ENCODE data around the gene TPCN2.

The TPCN2 gene

GRCh38 chr11:69080257-69080995, 31.7 kb downstream of the TPCN2 start:
- Histone ChIP-seq H3K4me1 (ENCODE audit: control insufficient read depth in 5 of 5, insufficient read depth in 5 of 5, low read length in 5 of 5) (peaks cover 0 to 9% (median 0%) of the 10 kb centered on the region in 5 donors), H3K27ac (ENCODE audit: low read depth, low read length) (no peak overlapping the region), H3K9me3 (ENCODE audit: control insufficient read depth in 5 of 5, low read length in 5 of 5) (no peaks in the 10 kb centered on the region), H3K27me3 (ENCODE audit: control insufficient read depth in 5 of 5, insufficient read depth in 4 of 5, low read length in 5 of 5) (no peaks in the 10 kb centered on the region), H3K36me3 (ENCODE audit: control insufficient read depth in 5 of 5, insufficient read depth in 5 of 5, low read length in 5 of 5) (peaks cover 0 to 91% (median 80%) of the 10 kb centered on the region in 5 donors), H3K9ac (ENCODE audit: low read length in 5 of 5) (no peak overlapping the region), H3K4me3 (ENCODE audit: low read depth in 1 of 5, low read length in 5 of 5) (no peak overlapping the region)

DNA sequence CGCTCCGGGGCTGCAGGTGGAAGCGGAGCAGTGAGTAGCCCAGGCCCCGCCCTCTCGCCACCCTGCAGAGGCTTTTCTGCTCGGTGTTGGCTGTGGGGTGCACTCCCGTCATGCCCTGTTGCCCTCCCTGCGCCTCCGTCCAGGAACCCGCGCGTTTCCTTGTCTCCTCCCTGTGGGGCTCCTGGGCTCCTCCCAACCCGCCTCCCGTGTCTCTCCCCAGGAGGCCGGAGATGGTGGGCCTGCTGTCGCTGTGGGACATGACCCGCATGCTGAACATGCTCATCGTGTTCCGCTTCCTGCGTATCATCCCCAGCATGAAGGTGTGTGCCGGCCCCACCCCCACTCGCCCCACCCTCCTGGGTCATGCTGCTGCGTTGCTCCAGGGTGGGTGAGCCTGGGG, 32.4 kb downstream of the TPCN2 start:
- Histone ChIP-seq H3K27ac (ENCODE audit: low read depth, low read length) (no peak overlapping the region), H3K9me3 (ENCODE audit: control insufficient read depth in 5 of 5, low read length in 5 of 5) (no peaks in the 10 kb centered on the region), H3K4me3 (ENCODE audit: low read depth in 1 of 5, low read length in 5 of 5) (no peak overlapping the region), H3K9ac (ENCODE audit: low read length in 5 of 5) (no peak overlapping the region), H3K4me1 (ENCODE audit: control insufficient read depth in 5 of 5, insufficient read depth in 5 of 5, low read length in 5 of 5) (peaks cover 0 to 9% (median 0%) of the 10 kb centered on the region in 5 donors), H3K36me3 (ENCODE audit: control insufficient read depth in 5 of 5, insufficient read depth in 5 of 5, low read length in 5 of 5) (peaks cover 0 to 94% (median 78%) of the 10 kb centered on the region in 5 donors), H3K27me3 (ENCODE audit: control insufficient read depth in 5 of 5, insufficient read depth in 4 of 5, low read length in 5 of 5) (no peaks in the 10 kb centered on the region)

- Histone ChIP-seq H3K4me3 (ENCODE audit: low read depth in 1 of 5, low read length in 5 of 5) (no peak overlapping the region), H3K27me3 (ENCODE audit: control insufficient read depth in 5 of 5, insufficient read depth in 4 of 5, low read length in 5 of 5) (no peaks in the 10 kb centered on the region), H3K9ac (ENCODE audit: low read length in 5 of 5) (no peak overlapping the region), H3K27ac (ENCODE audit: low read depth, low read length) (no peak overlapping the region), H3K4me1 (ENCODE audit: control insufficient read depth in 5 of 5, insufficient read depth in 5 of 5, low read length in 5 of 5) (peaks cover 0 to 22% (median 0%) of the 10 kb centered on the region in 5 donors), H3K36me3 (ENCODE audit: control insufficient read depth in 5 of 5, insufficient read depth in 5 of 5, low read length in 5 of 5) (peaks cover 0 to 99% (median 72%) of the 10 kb centered on the region in 5 donors), H3K9me3 (ENCODE audit: control insufficient read depth in 5 of 5, low read length in 5 of 5) (no peaks in the 10 kb centered on the region)
These were observed 35.0 kb downstream of the TPCN2 start for GRCh38 chr11:69083531-69084247.

GRCh38 chr11:69084371-69084770, 35.6 kb downstream of the TPCN2 start:
- Histone ChIP-seq H3K27me3 (ENCODE audit: control insufficient read depth in 5 of 5, insufficient read depth in 4 of 5, low read length in 5 of 5) (no peaks in the 10 kb centered on the region), H3K4me3 (ENCODE audit: low read depth in 1 of 5, low read length in 5 of 5) (no peak overlapping the region), H3K36me3 (ENCODE audit: control insufficient read depth in 5 of 5, insufficient read depth in 5 of 5, low read length in 5 of 5) (peaks cover 0 to 99% (median 67%) of the 10 kb centered on the region in 5 donors), H3K9ac (ENCODE audit: low read length in 5 of 5) (no peak overlapping the region), H3K27ac (ENCODE audit: low read depth, low read length) (no peak overlapping the region), H3K9me3 (ENCODE audit: control insufficient read depth in 5 of 5, low read length in 5 of 5) (no peaks in the 10 kb centered on the region), H3K4me1 (ENCODE audit: control insufficient read depth in 5 of 5, insufficient read depth in 5 of 5, low read length in 5 of 5) (peaks cover 0 to 22% (median 0%) of the 10 kb centered on the region in 5 donors)

DNA sequence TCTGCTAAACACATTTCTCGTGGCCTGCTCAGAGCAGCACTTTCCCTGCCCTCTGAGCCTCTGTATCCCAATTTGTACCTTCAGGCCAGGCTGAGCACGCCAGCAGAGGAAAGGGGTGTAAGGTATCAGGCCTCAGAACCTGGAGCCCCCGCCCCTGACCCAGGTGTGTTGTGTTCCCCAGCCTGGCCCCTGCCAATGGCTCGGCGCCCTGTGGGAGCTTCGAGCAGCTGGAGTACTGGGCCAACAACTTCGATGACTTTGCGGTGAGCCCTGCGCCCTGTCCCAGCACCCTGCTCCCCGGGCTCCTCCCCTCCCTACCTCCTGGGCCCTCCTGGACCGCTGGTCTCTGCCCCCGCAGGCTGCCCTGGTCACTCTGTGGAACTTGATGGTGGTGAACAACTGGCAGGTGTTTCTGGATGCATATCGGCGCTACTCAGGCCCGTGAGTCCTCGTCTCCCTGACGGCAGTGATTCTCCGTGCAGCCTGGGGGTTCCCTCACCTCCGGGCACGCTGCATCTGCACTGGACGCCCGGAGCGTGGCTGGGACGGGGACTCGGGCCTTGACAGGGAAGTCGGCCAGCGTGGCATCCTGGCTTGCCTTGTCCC, 36.9 kb downstream of the TPCN2 start:
- no peaks in the 10 kb centered on the region for H3K9me3 ChIP-seq (ENCODE audit: control insufficient read depth in 5 of 5, low read length in 5 of 5)
- no peak overlapping the region for H3K9ac ChIP-seq (ENCODE audit: low read length in 5 of 5)
- no peaks in the 10 kb centered on the region for H3K27me3 ChIP-seq (ENCODE audit: control insufficient read depth in 5 of 5, insufficient read depth in 4 of 5, low read length in 5 of 5)
- peaks cover 0 to 17% (median 0%) of the 10 kb centered on the region in 5 donors for H3K4me1 ChIP-seq (ENCODE audit: control insufficient read depth in 5 of 5, insufficient read depth in 5 of 5, low read length in 5 of 5)
- peaks cover 0 to 97% (median 64%) of the 10 kb centered on the region in 5 donors for H3K36me3 ChIP-seq (ENCODE audit: control insufficient read depth in 5 of 5, insufficient read depth in 5 of 5, low read length in 5 of 5)
- no peak overlapping the region for H3K4me3 ChIP-seq (ENCODE audit: low read depth in 1 of 5, low read length in 5 of 5)
- no peak overlapping the region for H3K27ac ChIP-seq (ENCODE audit: low read depth, low read length)

DNA sequence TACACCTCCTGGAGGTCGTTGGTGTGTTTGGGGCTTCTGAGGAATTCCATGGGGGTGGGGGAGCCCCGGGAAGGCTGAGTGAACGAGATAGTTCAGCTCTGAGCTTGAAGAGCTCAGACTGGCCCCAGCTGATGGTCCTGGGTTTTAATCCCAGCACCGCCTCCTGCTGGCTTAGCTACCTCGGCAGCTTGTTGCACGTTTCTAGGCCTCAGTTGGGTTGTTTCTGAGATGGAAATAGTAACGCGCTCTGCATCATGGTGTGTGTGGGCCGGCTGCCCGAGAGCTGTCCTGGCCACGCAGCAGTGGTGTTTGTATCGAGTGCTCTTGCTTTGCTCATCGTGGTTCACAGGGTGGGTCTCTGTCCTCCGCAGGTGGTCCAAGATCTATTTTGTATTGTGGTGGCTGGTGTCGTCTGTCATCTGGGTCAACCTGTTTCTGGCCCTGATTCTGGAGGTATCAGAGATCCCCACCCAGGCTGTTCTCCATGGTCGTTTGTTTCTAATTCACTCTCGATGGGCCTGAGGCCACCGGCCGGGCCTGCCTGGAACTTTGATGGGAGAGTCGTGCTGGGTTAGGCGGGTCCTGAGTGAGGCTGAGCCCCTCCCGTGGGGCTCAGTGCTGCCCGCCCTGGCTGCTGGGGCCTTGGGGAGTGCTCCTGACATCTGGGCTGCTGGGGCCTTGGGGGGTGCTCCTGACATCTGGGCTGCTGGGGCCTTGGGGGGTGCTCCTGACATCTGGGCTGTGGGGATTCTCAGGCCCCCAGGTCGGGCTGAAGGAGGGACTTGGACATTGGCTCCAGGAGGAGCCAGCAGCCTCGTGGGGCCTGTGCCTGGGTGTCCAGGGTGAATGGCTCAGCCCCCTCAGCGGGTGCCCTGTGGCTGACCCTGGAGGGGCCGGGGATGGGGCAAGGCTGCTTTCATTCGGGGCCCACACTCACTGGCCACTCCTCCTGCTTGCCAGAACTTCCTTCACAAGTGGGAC, 37.7 kb downstream of the TPCN2 start:
- no peaks in the 10 kb centered on the region for H3K27me3 ChIP-seq (ENCODE audit: control insufficient read depth in 5 of 5, insufficient read depth in 4 of 5, low read length in 5 of 5)
- no peak overlapping the region for H3K4me3 ChIP-seq (ENCODE audit: low read depth in 1 of 5, low read length in 5 of 5)
- no peaks in the 10 kb centered on the region for H3K9me3 ChIP-seq (ENCODE audit: control insufficient read depth in 5 of 5, low read length in 5 of 5)
- peaks cover 0 to 94% (median 62%) of the 10 kb centered on the region in 5 donors for H3K36me3 ChIP-seq (ENCODE audit: control insufficient read depth in 5 of 5, insufficient read depth in 5 of 5, low read length in 5 of 5)
- no peak overlapping the region for H3K9ac ChIP-seq (ENCODE audit: low read length in 5 of 5)
- peaks cover 0 to 17% (median 0%) of the 10 kb centered on the region in 5 donors for H3K4me1 ChIP-seq (ENCODE audit: control insufficient read depth in 5 of 5, insufficient read depth in 5 of 5, low read length in 5 of 5)
- H3K27ac ChIP-seq (ENCODE audit: low read depth, low read length) = no peak overlapping the region

- peaks cover 0 to 94% (median 59%) of the 10 kb centered on the region in 5 donors for H3K36me3 ChIP-seq (ENCODE audit: control insufficient read depth in 5 of 5, insufficient read depth in 5 of 5, low read length in 5 of 5)
- H3K27me3 ChIP-seq (ENCODE audit: control insufficient read depth in 5 of 5, insufficient read depth in 4 of 5, low read length in 5 of 5) = no peaks in the 10 kb centered on the region
- no peak overlapping the region for H3K4me3 ChIP-seq (ENCODE audit: low read depth in 1 of 5, low read length in 5 of 5)
- H3K27ac ChIP-seq (ENCODE audit: low read depth, low read length) = no peak overlapping the region
- peaks cover 0 to 17% (median 0%) of the 10 kb centered on the region in 5 donors for H3K4me1 ChIP-seq (ENCODE audit: control insufficient read depth in 5 of 5, insufficient read depth in 5 of 5, low read length in 5 of 5)
- H3K9ac ChIP-seq (ENCODE audit: low read length in 5 of 5) = no peak overlapping the region
- no peaks in the 10 kb centered on the region for H3K9me3 ChIP-seq (ENCODE audit: control insufficient read depth in 5 of 5, low read length in 5 of 5)
These were observed 38.4 kb downstream of the TPCN2 start for GRCh38 chr11:69087133-69087524.

DNA sequence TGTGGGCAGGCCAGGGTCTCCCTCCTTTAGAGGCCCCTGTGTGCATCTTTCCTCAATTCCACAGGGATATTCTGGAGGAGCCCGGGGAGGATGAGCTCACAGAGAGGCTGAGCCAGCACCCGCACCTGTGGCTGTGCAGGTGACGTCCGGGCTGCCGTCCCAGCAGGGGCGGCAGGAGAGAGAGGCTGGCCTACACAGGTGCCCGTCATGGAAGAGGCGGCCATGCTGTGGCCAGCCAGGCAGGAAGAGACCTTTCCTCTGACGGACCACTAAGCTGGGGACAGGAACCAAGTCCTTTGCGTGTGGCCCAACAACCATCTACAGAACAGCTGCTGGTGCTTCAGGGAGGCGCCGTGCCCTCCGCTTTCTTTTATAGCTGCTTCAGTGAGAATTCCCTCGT, 39.1 kb downstream of the TPCN2 start:
- H3K9me3 ChIP-seq (ENCODE audit: control insufficient read depth in 5 of 5, low read length in 5 of 5) = no peaks in the 10 kb centered on the region
- no peaks in the 10 kb centered on the region for H3K27me3 ChIP-seq (ENCODE audit: control insufficient read depth in 5 of 5, insufficient read depth in 4 of 5, low read length in 5 of 5)
- H3K4me1 ChIP-seq (ENCODE audit: control insufficient read depth in 5 of 5, insufficient read depth in 5 of 5, low read length in 5 of 5) = peaks cover 0 to 17% (median 0%) of the 10 kb centered on the region in 5 donors
- H3K36me3 ChIP-seq (ENCODE audit: control insufficient read depth in 5 of 5, insufficient read depth in 5 of 5, low read length in 5 of 5) = peaks cover 0 to 93% (median 54%) of the 10 kb centered on the region in 5 donors
- H3K4me3 ChIP-seq (ENCODE audit: low read depth in 1 of 5, low read length in 5 of 5) = no peak overlapping the region
- no peak overlapping the region for H3K9ac ChIP-seq (ENCODE audit: low read length in 5 of 5)
- no peak overlapping the region for H3K27ac ChIP-seq (ENCODE audit: low read depth, low read length)

- H3K36me3 ChIP-seq (ENCODE audit: control insufficient read depth in 5 of 5, insufficient read depth in 5 of 5, low read length in 5 of 5) = peaks cover 0 to 93% (median 52%) of the 10 kb centered on the region in 5 donors
- no peak overlapping the region for H3K27ac ChIP-seq (ENCODE audit: low read depth, low read length)
- H3K9me3 ChIP-seq (ENCODE audit: control insufficient read depth in 5 of 5, low read length in 5 of 5) = no peaks in the 10 kb centered on the region
- no peak overlapping the region for H3K4me3 ChIP-seq (ENCODE audit: low read depth in 1 of 5, low read length in 5 of 5)
- no peak overlapping the region for H3K9ac ChIP-seq (ENCODE audit: low read length in 5 of 5)
- peaks cover 0 to 17% (median 0%) of the 10 kb centered on the region in 5 donors for H3K4me1 ChIP-seq (ENCODE audit: control insufficient read depth in 5 of 5, insufficient read depth in 5 of 5, low read length in 5 of 5)
- H3K27me3 ChIP-seq (ENCODE audit: control insufficient read depth in 5 of 5, insufficient read depth in 4 of 5, low read length in 5 of 5) = no peaks in the 10 kb centered on the region
These were observed 40.0 kb downstream of the TPCN2 start for GRCh38 chr11:69088676-69089146.

Measured in subcutaneous abdominal adipose tissue (tissue), 5 donors.